Stimulated activated effector memory CD8-positive, alpha-beta T cell treated with anti-CD3 and anti-CD28 coated beads, Interleukin-12 subunit alpha, Interleukin-12 subunit beta, amount 100 ng/mL, for 72 hours (primary cell): Measurements from ENCODE around the gene AGPAT2.

Source experiments
- ATAC-seq: fragments of 150-1000 bp; cut with Tn5 transposase; 2 replicates; pipeline ENCODE4 v1.10.0; 2021
- DNase-seq, 2 donors: peaks; one replicate each; pipeline ENCODE4 v3.0.0; 2021 to 2022; ENCODE audit warnings: low spot score in 2 of 2
- H3K27ac Mint-ChIP-seq: one replicate; pipeline ENCODE4 v1.8.0; 2022; ENCODE audit warnings: mild to moderate bottlenecking, mixed read lengths
- H3K36me3 Mint-ChIP-seq: one replicate; pipeline ENCODE4 v1.8.0; 2022; ENCODE audit warnings: mild to moderate bottlenecking, mixed read lengths
- H3K4me1 Mint-ChIP-seq: one replicate; pipeline ENCODE4 v1.8.0; 2022; ENCODE audit warnings: mixed read lengths
- H3K4me3 Mint-ChIP-seq: one replicate; pipeline ENCODE4 v1.8.0; 2022; ENCODE audit warnings: mild to moderate bottlenecking, mixed read lengths
- H3K9me3 Mint-ChIP-seq: one replicate; pipeline ENCODE4 v1.8.0; 2022; ENCODE audit warnings: mixed read lengths

Gene AGPAT2

GRCh38 chr9:136697821-136698526, 10.7 kb upstream of the AGPAT2 start:
- Mint-ChIP-seq H3K36me3 (no peaks in the 10 kb centered on the region), H3K4me3 (peak overlapping the region; percentile 52), H3K4me1 (peaks cover 55% of the 10 kb centered on the region), H3K9me3 (no peaks in the 10 kb centered on the region), H3K27ac (peak overlapping the region; percentile 32)
- DNase-seq: no peak
- no peak for ATAC-seq

DNA sequence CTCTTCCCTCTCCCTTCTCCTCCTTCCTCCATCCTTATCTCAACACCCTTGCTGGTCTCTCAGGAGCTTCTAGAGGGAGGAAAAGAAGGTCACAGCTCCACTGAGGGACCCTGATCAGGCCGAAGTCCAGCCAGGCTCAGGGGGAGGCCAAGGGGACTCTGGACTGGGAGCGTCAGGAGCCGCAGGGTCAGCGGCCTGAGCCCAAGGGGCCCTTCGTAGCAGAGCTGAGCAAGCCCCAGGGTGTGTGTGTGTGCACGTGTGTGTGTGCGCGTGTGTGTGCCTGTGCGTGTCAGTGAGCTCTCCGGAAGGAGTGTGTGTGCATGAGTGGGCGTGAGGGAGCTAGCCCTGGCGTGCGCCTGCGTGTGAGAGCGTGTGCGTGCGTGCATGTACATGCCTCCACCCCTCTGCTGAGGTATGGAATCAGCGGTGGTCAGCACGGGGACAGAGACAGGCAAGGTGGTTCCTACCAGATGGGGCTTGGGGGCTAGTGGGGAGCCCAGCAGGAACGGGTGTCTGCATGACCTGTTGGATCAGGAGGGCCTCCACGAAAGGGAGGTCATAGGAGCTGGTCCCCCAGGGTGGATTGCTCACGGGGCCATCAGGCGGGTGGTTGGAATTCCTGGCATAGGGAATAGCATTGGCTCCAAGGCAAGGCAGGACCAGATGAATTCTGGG, 10.0 kb upstream of the AGPAT2 start:
- H3K4me3 Mint-ChIP-seq: peak overlapping the region; percentile 52
- H3K36me3 Mint-ChIP-seq: no peaks in the 10 kb centered on the region
- no peak for DNase-seq
- peaks cover 55% of the 10 kb centered on the region for H3K4me1 Mint-ChIP-seq
- H3K9me3 Mint-ChIP-seq: no peaks in the 10 kb centered on the region
- H3K27ac Mint-ChIP-seq: peak overlapping the region; percentile 32
- ATAC-seq: no peak

DNA sequence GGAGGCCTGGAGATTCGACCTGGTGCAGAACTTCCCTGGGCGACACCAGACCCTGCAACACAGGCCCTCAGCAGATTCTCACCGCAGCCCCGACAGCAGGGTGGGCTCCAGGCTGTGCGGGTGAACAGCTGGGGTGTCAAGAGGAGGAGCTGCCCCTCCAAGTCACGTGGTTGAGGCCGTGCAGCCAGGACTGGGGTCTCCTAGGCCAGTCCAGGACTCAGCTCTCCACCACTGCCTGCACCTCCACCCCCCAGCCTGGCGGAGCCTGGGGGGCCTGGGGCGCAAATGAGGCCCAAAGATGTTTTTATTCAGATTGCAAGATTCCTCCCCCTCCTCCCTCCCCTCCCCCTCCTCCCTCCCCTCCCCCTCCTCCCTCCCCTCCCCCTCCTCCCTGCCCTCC, 9.2 kb upstream of the AGPAT2 start:
- Mint-ChIP-seq H3K27ac (peak overlapping the region; percentile 48), H3K4me1 (peaks cover 49% of the 10 kb centered on the region), H3K36me3 (no peaks in the 10 kb centered on the region), H3K4me3 (peak overlapping the region; percentile 26), H3K9me3 (no peaks in the 10 kb centered on the region)
- DNase-seq: no peak
- ATAC-seq: no peak

GRCh38 chr9:136695955-136696354, 8.7 kb upstream of the AGPAT2 start:
- no peaks in the 10 kb centered on the region for H3K36me3 Mint-ChIP-seq
- no peak for DNase-seq
- no peaks in the 10 kb centered on the region for H3K9me3 Mint-ChIP-seq
- peak; percentile 8 for ATAC-seq
- H3K4me1 Mint-ChIP-seq: peaks cover 44% of the 10 kb centered on the region
- H3K4me3 Mint-ChIP-seq: peak overlapping the region; percentile 26
- H3K27ac Mint-ChIP-seq: peak overlapping the region; percentile 48

DNA sequence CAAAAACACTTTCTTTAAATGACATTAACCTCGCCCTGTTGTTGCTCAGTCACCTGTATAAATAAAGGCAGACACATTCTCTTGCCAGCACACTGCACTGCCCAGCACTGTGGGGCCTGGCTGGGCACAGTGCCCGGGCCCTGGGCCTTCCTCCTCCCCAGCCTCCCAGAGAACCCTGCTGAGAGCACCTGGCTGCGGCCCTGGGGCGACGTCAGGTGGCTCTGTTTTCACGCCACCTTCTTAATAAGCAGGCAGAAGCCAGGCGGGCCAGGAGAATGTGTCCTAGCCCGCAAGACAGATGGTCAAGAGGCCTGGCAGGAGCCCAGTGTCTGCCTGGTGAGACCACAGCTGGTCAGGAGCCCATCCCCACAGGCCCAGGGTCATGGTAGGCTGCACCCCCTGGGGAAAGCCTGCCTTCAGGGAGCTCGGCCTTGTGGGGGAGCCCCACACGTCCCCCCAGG, 8.2 kb upstream of the AGPAT2 start:
- H3K4me1 Mint-ChIP-seq: peaks cover 39% of the 10 kb centered on the region
- H3K9me3 Mint-ChIP-seq: no peaks in the 10 kb centered on the region
- no peaks in the 10 kb centered on the region for H3K36me3 Mint-ChIP-seq
- ATAC-seq: no peak
- peak overlapping the region; percentile 48 for H3K27ac Mint-ChIP-seq
- H3K4me3 Mint-ChIP-seq: no peak overlapping the region
- DNase-seq: no peak

GRCh38 chr9:136694872-136695247, 7.6 kb upstream of the AGPAT2 start:
- Mint-ChIP-seq H3K9me3 (no peaks in the 10 kb centered on the region), H3K27ac (no peak overlapping the region), H3K36me3 (no peaks in the 10 kb centered on the region), H3K4me3 (no peak overlapping the region), H3K4me1 (peaks cover 34% of the 10 kb centered on the region)
- no peak for ATAC-seq
- no peak for DNase-seq

DNA sequence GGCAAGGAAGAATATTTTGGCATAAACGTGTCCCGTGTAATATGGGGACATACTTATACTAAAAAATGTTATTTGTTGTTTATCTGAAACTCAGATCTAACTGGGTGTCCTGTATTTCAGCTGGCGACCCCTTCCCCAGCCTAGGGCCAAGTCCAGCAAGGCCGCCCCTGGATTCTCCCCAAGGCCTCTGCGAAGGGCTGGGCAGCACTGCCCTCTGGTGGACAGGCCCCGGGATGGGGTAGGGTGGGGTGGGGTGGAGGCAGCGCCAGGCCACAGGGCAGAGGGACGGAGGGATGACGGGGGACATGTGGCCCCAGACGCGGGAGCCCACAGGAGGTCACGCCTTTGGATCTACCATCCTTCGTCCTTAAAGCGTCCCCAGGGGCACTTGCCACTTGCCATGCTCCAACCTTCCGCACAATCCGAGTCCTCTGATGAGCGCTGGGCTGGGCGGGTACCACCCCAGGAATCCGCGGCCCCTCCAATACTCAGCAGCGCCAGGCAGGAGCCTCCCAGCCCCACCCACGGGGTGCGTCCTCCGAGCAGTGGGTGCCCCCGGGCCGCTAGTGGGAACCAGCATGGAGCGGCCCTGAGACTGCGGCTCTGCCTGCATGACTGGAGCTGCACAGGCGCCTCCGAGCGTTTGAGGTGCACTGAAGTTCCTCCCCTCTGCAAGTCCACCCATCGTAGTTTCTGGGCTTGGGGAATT, 7.1 kb upstream of the AGPAT2 start:
- DNase-seq: peak in 1 of 2 donors; percentile 51
- H3K27ac Mint-ChIP-seq: no peak overlapping the region
- ATAC-seq: peak; percentile 70
- peaks cover 34% of the 10 kb centered on the region for H3K4me1 Mint-ChIP-seq
- no peak overlapping the region for H3K4me3 Mint-ChIP-seq
- H3K9me3 Mint-ChIP-seq: no peaks in the 10 kb centered on the region
- no peaks in the 10 kb centered on the region for H3K36me3 Mint-ChIP-seq

DNA sequence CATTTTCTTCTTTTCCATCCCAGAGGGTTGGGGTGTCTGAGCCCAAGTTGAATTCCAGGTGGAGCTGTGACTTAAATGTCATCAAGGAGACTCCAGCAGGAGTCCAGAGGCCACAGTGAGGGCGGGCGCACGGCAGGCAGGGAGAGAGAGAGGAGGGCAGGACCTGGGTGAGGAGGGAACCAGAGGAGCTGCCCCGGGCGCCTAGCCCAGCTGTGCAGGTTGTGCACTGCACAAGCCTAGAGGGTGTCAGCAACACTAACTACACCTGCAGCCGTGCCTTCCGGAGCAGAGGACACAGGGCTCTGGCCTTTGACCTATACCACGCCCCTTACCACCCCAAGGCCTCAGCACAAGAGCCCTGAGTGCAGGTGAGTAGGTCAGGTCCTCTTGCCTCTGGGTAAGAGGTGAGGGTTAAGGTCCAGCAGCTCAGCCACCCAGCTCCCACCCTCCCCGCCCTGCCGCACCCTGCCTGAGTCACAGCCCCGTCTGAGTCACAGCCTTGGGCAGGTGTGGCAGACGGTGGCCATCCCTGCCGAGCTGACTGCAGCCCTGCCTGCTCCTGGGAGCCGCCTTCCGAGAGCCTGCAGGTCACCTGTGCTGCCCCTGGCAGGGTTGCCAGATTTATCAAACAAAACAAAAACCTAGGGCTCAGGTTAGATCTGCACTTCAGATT, 6.4 kb upstream of the AGPAT2 start:
- H3K4me3 Mint-ChIP-seq: no peak overlapping the region
- ATAC-seq: peak; percentile 78
- peaks cover 34% of the 10 kb centered on the region for H3K4me1 Mint-ChIP-seq
- H3K9me3 Mint-ChIP-seq: no peaks in the 10 kb centered on the region
- H3K27ac Mint-ChIP-seq: no peak overlapping the region
- H3K36me3 Mint-ChIP-seq: no peaks in the 10 kb centered on the region
- DNase-seq: no peak

GRCh38 chr9:136693135-136693489, 5.9 kb upstream of the AGPAT2 start:
- Mint-ChIP-seq H3K36me3 (no peaks in the 10 kb centered on the region), H3K4me3 (no peak overlapping the region), H3K27ac (no peak overlapping the region), H3K9me3 (no peaks in the 10 kb centered on the region), H3K4me1 (peaks cover 34% of the 10 kb centered on the region)
- ATAC-seq: no peak
- no peak for DNase-seq

DNA sequence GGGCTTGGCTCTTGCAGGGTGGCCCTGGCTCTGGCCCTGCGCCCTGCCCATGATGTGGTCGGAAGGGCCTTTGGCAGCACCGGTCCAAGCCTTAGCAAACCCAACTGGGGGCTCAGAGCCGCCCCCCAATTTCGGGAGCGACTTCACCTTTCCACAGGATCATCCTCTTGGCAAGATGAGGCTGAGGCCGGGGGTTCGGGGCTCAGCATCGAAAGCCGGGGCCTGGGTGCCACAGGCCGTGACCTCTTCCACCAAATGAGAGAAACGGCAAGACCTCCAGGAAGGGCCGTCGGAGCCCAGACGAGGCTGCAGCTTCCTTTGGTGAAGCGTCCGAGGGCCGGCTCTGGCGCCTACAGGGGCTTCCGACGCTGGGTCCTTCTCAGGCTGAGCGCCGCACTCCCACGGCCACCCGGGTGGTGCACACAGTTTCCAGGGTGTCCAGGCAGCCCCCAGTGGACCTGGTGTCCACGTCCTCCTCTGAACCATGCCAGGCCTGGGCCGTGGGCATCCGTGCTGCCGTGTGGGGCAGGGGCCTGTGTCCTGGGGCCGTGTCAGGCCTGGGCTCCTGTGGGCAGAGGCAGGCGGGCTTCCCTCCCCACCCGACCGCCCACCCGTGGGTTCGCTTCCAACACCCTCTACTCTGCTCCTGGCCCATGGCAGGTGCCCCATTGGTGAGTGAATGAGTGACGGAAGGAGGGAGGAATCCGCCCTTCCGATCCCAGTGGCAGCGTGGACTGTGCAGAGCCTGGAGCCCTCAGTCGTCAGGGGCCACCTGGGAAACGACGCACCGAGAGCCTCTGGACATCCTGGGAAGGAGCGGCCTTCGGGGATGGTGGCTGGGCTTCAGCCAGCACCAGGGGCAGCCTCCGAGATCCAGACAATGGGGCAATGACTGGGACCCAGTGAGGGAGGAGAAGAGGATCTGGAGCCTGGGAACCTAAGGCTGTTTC, 5.2 kb upstream of the AGPAT2 start:
- H3K36me3 Mint-ChIP-seq: no peaks in the 10 kb centered on the region
- no peak overlapping the region for H3K27ac Mint-ChIP-seq
- H3K4me3 Mint-ChIP-seq: no peak overlapping the region
- no peak for DNase-seq
- peaks cover 31% of the 10 kb centered on the region for H3K4me1 Mint-ChIP-seq
- ATAC-seq: no peak
- no peaks in the 10 kb centered on the region for H3K9me3 Mint-ChIP-seq

DNA sequence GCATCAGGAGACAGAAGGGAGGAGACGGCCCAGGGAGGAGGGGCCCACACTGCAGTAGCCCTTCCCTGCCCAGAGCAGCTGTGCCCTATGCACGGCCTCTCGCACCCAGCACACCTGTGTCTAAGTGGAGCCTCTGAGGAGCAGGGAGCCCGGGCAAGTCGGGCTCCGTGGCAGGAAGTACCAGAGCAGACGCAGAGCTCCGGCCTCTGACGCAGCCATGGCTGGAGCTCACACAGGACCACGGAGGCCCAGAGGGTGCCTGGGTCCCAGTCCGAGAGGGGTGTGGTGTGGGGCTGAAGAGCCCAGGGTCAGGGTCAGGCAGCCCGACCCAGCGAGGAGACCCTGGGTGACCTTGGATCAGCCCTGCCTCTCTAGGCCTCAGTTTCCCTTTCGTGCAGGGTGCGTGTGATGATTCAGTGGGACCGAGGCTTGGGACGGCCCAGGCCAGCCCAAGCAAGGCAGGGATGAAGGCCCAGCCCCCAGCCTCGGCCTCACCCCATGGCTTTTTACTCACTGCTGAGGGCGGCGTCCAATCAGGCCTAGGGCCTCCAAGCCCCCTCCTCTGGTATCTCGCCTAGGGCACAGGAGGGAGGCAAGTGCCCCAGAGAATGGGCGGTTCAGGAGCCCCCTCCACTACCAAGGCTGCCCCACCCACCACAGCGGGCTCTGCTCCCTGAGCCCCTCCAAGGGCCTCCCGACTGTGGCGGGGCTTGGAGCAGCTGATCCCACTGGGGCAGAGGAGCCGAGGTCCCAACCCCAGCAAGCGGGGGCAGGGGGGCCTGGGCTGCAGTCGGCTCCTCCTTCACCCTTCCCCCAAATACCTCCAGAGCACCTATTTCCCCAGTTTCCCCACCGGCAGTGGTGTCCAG, 4.3 kb upstream of the AGPAT2 start:
- H3K9me3 Mint-ChIP-seq: no peaks in the 10 kb centered on the region
- DNase-seq: no peak
- no peak overlapping the region for H3K4me3 Mint-ChIP-seq
- H3K4me1 Mint-ChIP-seq: peaks cover 23% of the 10 kb centered on the region
- H3K36me3 Mint-ChIP-seq: no peaks in the 10 kb centered on the region
- H3K27ac Mint-ChIP-seq: no peak overlapping the region
- ATAC-seq: no peak

GRCh38 chr9:136690806-136691261, 3.6 kb upstream of the AGPAT2 start:
- ATAC-seq: no peak
- Mint-ChIP-seq H3K9me3 (no peaks in the 10 kb centered on the region), H3K4me1 (peaks cover 16% of the 10 kb centered on the region), H3K27ac (no peak overlapping the region), H3K4me3 (no peak overlapping the region), H3K36me3 (no peaks in the 10 kb centered on the region)
- DNase-seq: no peak

DNA sequence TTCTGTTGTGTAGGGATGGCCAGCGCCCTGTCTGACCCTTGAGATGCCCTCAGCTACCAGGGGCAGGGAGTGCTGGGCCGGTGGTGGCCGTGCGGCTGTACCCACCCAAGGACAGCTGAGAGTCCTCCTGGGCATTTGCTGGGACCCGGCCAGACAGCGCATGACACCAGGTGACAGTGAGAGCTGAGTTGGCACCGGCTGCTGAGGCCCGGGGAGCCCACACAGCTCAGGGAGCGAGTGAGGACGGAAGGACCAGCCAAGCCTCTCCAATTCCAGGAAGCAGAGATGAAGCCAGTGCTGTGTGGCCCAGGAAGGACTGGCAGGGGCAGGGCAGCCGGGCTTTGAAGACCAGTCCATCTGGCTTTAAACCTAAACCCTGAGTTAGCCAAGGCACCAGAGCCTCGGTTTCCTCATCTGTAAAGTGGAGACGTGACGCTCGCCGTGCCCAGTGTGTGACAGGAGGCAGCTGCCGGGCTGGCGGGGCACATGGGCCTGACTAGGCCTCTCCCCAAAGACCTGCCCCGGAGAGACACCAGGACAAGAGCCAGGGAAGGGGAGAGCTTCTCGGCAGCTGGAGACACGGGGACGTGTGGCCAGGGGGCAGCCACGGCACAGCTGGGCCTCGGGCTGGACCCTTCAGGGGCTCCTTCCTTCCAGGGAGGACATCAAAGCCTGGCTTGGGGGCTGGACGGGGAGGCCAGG, 3.0 kb upstream of the AGPAT2 start:
- Mint-ChIP-seq H3K4me1 (peaks cover 11% of the 10 kb centered on the region), H3K36me3 (no peaks in the 10 kb centered on the region), H3K9me3 (no peaks in the 10 kb centered on the region), H3K4me3 (no peak overlapping the region), H3K27ac (no peak overlapping the region)
- DNase-seq (no peak), ATAC-seq (no peak)
